Measurements from ENCODE around the gene SYNE1.
A peak's percentile ranks its signal among the peaks of the same experiment; 100 is the strongest.
"Not testable (repeated sequence)": the region's sequence is repeated elsewhere in the genome, so short reads cannot be mapped to it uniquely, and the experiment has no call there.

SYNE1 gene

GRCh38 chr6:152531659-152532058 is 105.5 kb downstream of the SYNE1 start:
- no peak overlapping the region for H3K4me3 ChIP-seq (replicated peaks in 1 of 2; ENCODE audit: low read depth in 2 of 2, low read length in 2 of 2)
- no peak for TF ChIP-seq CTCF (IDR thresholded peaks at IDR 0.05; ENCODE audit: low read depth, low read length)
- DNase-seq (ENCODE audit: low read depth in 2 of 2), result no peak

GRCh38 chr6:152529369-152529768 is 107.8 kb downstream of the SYNE1 start:
- no peak overlapping the region for H3K4me3 ChIP-seq (replicated peaks in 1 of 2; ENCODE audit: low read depth in 2 of 2, low read length in 2 of 2)
- TF ChIP-seq CTCF (IDR thresholded peaks at IDR 0.05; ENCODE audit: low read depth, low read length), result no peak
- DNase-seq (ENCODE audit: low read depth in 2 of 2), result peak; percentile 1 to 50

- DNase-seq (ENCODE audit: low read depth in 2 of 2); H3K4me3 ChIP-seq (replicated peaks in 1 of 2; ENCODE audit: low read depth in 2 of 2, low read length in 2 of 2): not testable (repeated sequence)
These were observed 123.0 kb downstream of the SYNE1 start for GRCh38 chr6:152514120-152514519.

- no peak for DNase-seq (ENCODE audit: low read depth in 2 of 2)
- TF ChIP-seq CTCF (IDR thresholded peaks at IDR 0.05; ENCODE audit: low read depth, low read length), result no peak
- H3K4me3 ChIP-seq (replicated peaks in 1 of 2; ENCODE audit: low read depth in 2 of 2, low read length in 2 of 2), result no peak overlapping the region
These were observed 127.2 kb downstream of the SYNE1 start for GRCh38 chr6:152509916-152510315.

- TF ChIP-seq CTCF (IDR thresholded peaks at IDR 0.05; ENCODE audit: low read depth, low read length), result no peak
- H3K4me3 ChIP-seq (replicated peaks in 1 of 2; ENCODE audit: low read depth in 2 of 2, low read length in 2 of 2), result no peak overlapping the region
- DNase-seq (ENCODE audit: low read depth in 2 of 2), result no peak
These were observed 128.7 kb downstream of the SYNE1 start for GRCh38 chr6:152508477-152508876.

- peak; percentile 5 to 63 for DNase-seq (ENCODE audit: low read depth in 2 of 2)
- no peak for TF ChIP-seq CTCF (IDR thresholded peaks at IDR 0.05; ENCODE audit: low read depth, low read length)
- no peak overlapping the region for H3K4me3 ChIP-seq (replicated peaks in 1 of 2; ENCODE audit: low read depth in 2 of 2, low read length in 2 of 2)
These were observed 133.6 kb downstream of the SYNE1 start for GRCh38 chr6:152503546-152503945.

GRCh38 chr6:152502421-152503188 is 134.6 kb downstream of the SYNE1 start:
- H3K4me3 ChIP-seq (replicated peaks in 1 of 2; ENCODE audit: low read depth in 2 of 2, low read length in 2 of 2), result no peak overlapping the region
- DNase-seq (ENCODE audit: low read depth in 2 of 2), result peak in 1 of 2 donors; percentile 53
- TF ChIP-seq CTCF (IDR thresholded peaks at IDR 0.05; ENCODE audit: low read depth, low read length), result no peak
